ENCODE data around the gene RHO. TPM values are rescaled to one million over a fixed set of nuclear protein-coding genes. Genes with fewer than 3 reads are reported as not detected.
"Not testable (repeated sequence)": the region's sequence is repeated elsewhere in the genome, so short reads cannot be mapped to it uniquely, and the experiment has no call there.

RHO gene
- total RNA-seq, 2 experiments from 2014 or later, result not detected

GRCh38 chr3:129515821-129516432 is 12.5 kb upstream of the RHO start:
- H3K27me3 Mint-ChIP-seq (ENCODE audit: low read depth); DNase-seq; H3K27ac Mint-ChIP-seq; H3K4me1 Mint-ChIP-seq (ENCODE audit: low read depth); intact Hi-C loops (cut with micrococcal nuclease); CTCF ChIA-PET; H3K9me3 Mint-ChIP-seq; H3K4me3 Mint-ChIP-seq; H3K36me3 Mint-ChIP-seq (ENCODE audit: low read depth): not testable (repeated sequence)

GRCh38 chr3:129517516-129517915 is 10.9 kb upstream of the RHO start:
- H3K4me3 Mint-ChIP-seq, result no peak overlapping the region
- no peaks in the 10 kb centered on the region for H3K9me3 Mint-ChIP-seq
- intact Hi-C loops (cut with micrococcal nuclease), result no loop called here
- no peak for DNase-seq
- H3K27ac Mint-ChIP-seq, result no peak overlapping the region
- H3K4me1 Mint-ChIP-seq (ENCODE audit: low read depth), result no peaks in the 10 kb centered on the region
- peaks cover 9% of the 10 kb centered on the region for H3K36me3 Mint-ChIP-seq (ENCODE audit: low read depth)
- CTCF ChIA-PET, result no interaction called here
- H3K27me3 Mint-ChIP-seq (ENCODE audit: low read depth), result no peaks in the 10 kb centered on the region

GRCh38 chr3:129518038-129518561 is 10.3 kb upstream of the RHO start:
- intact Hi-C loops (cut with micrococcal nuclease), result no loop called here
- no peak overlapping the region for H3K27ac Mint-ChIP-seq
- CTCF ChIA-PET, result no interaction called here

DNA sequence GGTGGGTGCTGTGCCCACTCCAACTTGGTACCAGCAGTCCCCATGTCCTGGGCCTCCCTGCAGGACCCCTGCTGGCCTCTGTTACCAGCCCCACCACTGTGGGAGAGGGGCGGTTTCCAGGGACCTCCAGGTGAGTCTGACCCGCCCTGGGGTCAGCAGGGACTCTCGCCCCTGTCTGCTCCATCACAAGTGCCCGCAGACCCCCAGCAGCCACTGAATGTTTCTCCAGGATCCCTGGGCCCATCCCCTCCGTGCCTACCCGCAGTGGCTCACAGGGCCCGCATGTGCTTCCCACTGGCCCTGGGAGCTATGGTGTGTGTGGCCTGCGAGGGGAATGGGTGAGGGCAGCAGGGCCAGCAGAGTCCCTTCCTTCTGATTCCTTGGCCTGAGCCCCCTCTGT is 9.9 kb upstream of the RHO start:
- Mint-ChIP-seq H3K36me3 (ENCODE audit: low read depth) (peaks cover 9% of the 10 kb centered on the region), H3K9me3 (no peaks in the 10 kb centered on the region), H3K4me3 (no peak overlapping the region), H3K27ac (no peak overlapping the region), H3K4me1 (ENCODE audit: low read depth) (no peaks in the 10 kb centered on the region), H3K27me3 (ENCODE audit: low read depth) (no peaks in the 10 kb centered on the region)
- no peak for DNase-seq
- intact Hi-C loops (cut with micrococcal nuclease), result no loop called here
- CTCF ChIA-PET, result interaction anchor here (0.6 kb wide), 1 partner anchor 78 kb away, joined by 3 read pairs; no protein-coding TSS in a partner anchor

More at GRCh38 chr3:129518038-129518561, 10.3 kb upstream of the RHO start:
- no peaks in the 10 kb centered on the region for H3K27me3 Mint-ChIP-seq (ENCODE audit: low read depth)
- no peaks in the 10 kb centered on the region for H3K4me1 Mint-ChIP-seq (ENCODE audit: low read depth)
- DNase-seq, result no peak
- no peaks in the 10 kb centered on the region for H3K9me3 Mint-ChIP-seq
- no peak overlapping the region for H3K4me3 Mint-ChIP-seq
- peaks cover 9% of the 10 kb centered on the region for H3K36me3 Mint-ChIP-seq (ENCODE audit: low read depth)

DNA sequence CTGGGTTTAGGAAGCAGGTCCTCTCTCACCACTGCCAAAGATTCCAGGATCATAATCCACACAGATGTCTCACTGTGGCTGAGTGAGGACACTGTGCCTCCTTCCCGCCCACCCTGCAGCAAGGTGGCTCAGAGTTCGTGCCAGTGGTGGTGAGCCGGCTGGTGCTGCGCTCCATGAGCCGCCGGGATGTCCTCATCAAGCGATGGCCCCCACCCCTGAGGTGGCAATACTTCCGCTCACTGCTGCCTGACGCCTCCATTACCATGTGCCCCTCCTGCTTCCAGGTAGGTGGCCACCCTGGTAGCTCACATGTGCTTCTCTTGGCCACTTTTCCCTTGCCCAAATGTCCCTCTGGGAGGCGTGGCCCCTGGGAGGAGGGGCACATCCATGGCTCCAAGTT is 9.0 kb upstream of the RHO start:
- no peak overlapping the region for H3K27ac Mint-ChIP-seq
- no peaks in the 10 kb centered on the region for H3K9me3 Mint-ChIP-seq
- no peak for DNase-seq
- intact Hi-C loops (cut with micrococcal nuclease), result no loop called here
- no peak overlapping the region for H3K4me3 Mint-ChIP-seq
- peaks cover 9% of the 10 kb centered on the region for H3K36me3 Mint-ChIP-seq (ENCODE audit: low read depth)
- CTCF ChIA-PET, result no interaction called here
- no peaks in the 10 kb centered on the region for H3K27me3 Mint-ChIP-seq (ENCODE audit: low read depth)
- H3K4me1 Mint-ChIP-seq (ENCODE audit: low read depth), result no peaks in the 10 kb centered on the region

DNA sequence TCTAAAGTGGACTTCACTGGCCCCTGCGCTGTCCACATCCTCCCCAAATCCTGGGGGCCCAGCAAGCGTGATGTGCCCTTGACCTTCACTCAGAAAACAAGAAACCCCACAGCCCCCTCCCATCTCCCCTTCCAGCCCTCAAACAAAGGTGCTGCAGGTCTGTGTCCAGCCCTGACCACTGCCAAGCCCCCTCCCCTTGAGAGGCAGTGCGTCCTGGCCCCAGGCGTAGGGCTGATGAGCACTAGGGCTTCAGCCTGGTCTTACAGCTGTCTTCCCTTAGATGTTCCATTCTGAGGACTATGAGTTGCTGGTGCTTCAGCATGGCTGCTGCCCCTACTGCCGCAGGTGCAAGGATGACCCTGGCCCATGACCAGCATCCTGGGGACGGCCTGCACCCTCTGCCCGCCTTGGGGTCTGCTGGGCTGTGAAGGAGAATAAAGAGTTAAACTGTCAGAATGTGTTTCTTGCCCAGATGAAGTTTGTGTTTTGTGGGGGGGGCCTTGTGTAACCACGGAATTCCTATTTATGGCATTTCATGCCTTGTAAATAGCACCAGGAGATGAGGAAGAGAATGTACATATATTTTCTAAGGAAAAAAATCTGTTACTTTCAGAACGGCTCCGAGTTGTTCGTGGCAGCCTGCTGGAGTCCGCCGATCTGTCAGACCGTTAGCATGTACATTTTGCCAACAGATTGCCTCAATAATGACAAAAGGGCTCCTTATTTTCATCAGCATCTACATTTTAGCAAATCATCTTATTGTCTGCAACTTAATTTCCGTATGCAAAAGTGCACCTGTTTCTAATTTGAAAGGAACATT is 8.3 kb upstream of the RHO start:
- no peak for DNase-seq
- H3K9me3 Mint-ChIP-seq, result no peaks in the 10 kb centered on the region
- H3K27me3 Mint-ChIP-seq (ENCODE audit: low read depth), result no peaks in the 10 kb centered on the region
- no peak overlapping the region for H3K27ac Mint-ChIP-seq
- intact Hi-C loops (cut with micrococcal nuclease), result no loop called here
- H3K4me1 Mint-ChIP-seq (ENCODE audit: low read depth), result no peaks in the 10 kb centered on the region
- H3K36me3 Mint-ChIP-seq (ENCODE audit: low read depth), result peaks cover 9% of the 10 kb centered on the region
- CTCF ChIA-PET, result no interaction called here
- no peak overlapping the region for H3K4me3 Mint-ChIP-seq

DNA sequence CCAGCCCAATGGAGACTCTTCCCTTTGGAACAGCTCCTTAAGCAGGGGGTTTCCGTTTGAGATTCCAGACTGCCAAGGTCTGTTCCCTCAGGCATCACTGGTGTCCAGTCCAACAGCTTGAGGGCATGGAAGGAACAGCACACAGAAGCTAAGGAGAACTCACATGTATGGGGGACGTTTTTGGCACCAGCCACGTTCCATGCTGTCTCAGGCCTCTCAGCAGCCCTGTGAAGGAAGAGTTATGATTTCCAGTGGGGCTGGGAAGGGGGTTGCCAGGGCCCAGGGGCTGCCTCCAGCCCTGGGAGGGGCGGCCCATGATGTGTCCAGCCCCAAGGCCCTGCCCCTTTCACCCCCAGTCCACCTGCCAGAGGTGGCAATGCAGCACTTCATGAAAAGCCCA is 7.5 kb upstream of the RHO start:
- no peaks in the 10 kb centered on the region for H3K4me1 Mint-ChIP-seq (ENCODE audit: low read depth)
- H3K9me3 Mint-ChIP-seq, result no peaks in the 10 kb centered on the region
- H3K27ac Mint-ChIP-seq, result no peak overlapping the region
- no peak overlapping the region for H3K4me3 Mint-ChIP-seq
- peaks cover 7% of the 10 kb centered on the region for H3K36me3 Mint-ChIP-seq (ENCODE audit: low read depth)
- CTCF ChIA-PET, result no interaction called here
- DNase-seq, result no peak
- H3K27me3 Mint-ChIP-seq (ENCODE audit: low read depth), result no peaks in the 10 kb centered on the region
- intact Hi-C loops (cut with micrococcal nuclease), result no loop called here

DNA sequence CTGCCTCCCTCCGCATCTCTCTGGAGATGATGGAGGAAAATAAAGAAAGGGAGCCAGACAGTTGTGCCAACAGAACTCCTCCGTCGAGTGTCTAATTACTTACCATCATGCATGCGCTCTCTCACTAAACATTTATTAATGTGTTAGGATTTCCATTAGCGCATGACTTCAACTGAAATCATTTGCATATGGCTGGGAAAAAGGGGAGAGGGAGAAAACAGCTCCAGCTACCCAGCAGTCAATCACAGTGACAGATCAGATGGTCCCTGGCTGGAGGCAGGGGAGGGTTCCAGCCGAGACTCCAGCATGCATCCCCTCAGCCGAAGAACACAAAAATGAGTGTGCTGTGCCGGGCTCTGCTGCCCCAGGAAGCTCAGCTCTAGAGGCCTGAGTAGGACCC is 6.8 kb upstream of the RHO start:
- no peak overlapping the region for H3K27ac Mint-ChIP-seq
- H3K27me3 Mint-ChIP-seq (ENCODE audit: low read depth), result no peaks in the 10 kb centered on the region
- no peak overlapping the region for H3K4me3 Mint-ChIP-seq
- CTCF ChIA-PET, result interaction anchor here (0.7 kb wide), 1 partner anchor 105 kb away, joined by 3 read pairs; no protein-coding TSS in a partner anchor
- no peak for DNase-seq
- H3K9me3 Mint-ChIP-seq, result no peaks in the 10 kb centered on the region
- intact Hi-C loops (cut with micrococcal nuclease), result no loop called here
- no peaks in the 10 kb centered on the region for H3K4me1 Mint-ChIP-seq (ENCODE audit: low read depth)
- H3K36me3 Mint-ChIP-seq (ENCODE audit: low read depth), result peaks cover 3% of the 10 kb centered on the region

- H3K4me1 Mint-ChIP-seq (ENCODE audit: low read depth), result no peaks in the 10 kb centered on the region
- H3K27ac Mint-ChIP-seq, result no peak overlapping the region
- H3K36me3 Mint-ChIP-seq (ENCODE audit: low read depth), result no peaks in the 10 kb centered on the region
- no peaks in the 10 kb centered on the region for H3K9me3 Mint-ChIP-seq
- H3K27me3 Mint-ChIP-seq (ENCODE audit: low read depth), result no peaks in the 10 kb centered on the region
- CTCF ChIA-PET, result no interaction called here
- no peak overlapping the region for H3K4me3 Mint-ChIP-seq
- DNase-seq, result no peak
- intact Hi-C loops (cut with micrococcal nuclease), result no loop called here
Observed at GRCh38 chr3:129522953-129523352, 5.5 kb upstream of the RHO start.

DNA sequence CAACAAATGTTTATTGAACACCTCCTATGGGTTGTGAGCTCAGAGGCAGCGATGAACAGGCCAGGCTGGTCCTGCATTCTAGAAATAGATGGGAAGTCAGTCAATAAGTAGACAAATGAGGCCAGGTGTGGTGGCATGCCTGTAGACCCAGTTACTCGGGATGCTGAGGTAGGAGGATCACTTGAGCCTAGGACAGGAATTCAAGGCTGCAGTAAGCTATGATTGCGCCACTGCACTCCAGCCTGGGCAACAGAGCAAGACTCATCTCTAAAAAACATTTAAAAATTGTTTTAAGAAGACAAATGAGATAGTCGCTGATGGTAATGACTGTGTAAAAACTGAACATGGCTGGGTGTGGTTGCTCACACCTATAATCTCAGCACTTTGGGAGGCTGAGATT is 4.4 kb upstream of the RHO start:
- H3K36me3 Mint-ChIP-seq (ENCODE audit: low read depth), result no peaks in the 10 kb centered on the region
- H3K4me1 Mint-ChIP-seq (ENCODE audit: low read depth), result no peaks in the 10 kb centered on the region
- no peak overlapping the region for H3K4me3 Mint-ChIP-seq
- H3K27me3 Mint-ChIP-seq (ENCODE audit: low read depth), result no peaks in the 10 kb centered on the region
- intact Hi-C loops (cut with micrococcal nuclease), result no loop called here
- CTCF ChIA-PET, result no interaction called here
- no peak for DNase-seq
- no peaks in the 10 kb centered on the region for H3K9me3 Mint-ChIP-seq
- H3K27ac Mint-ChIP-seq, result no peak overlapping the region

GRCh38 chr3:129525341-129525968 is 3.0 kb upstream of the RHO start:
- Mint-ChIP-seq H3K27ac (no peak overlapping the region), H3K4me1 (ENCODE audit: low read depth) (no peaks in the 10 kb centered on the region), H3K36me3 (ENCODE audit: low read depth) (no peaks in the 10 kb centered on the region), H3K4me3 (no peak overlapping the region), H3K27me3 (ENCODE audit: low read depth) (no peaks in the 10 kb centered on the region), H3K9me3 (no peaks in the 10 kb centered on the region)
- CTCF ChIA-PET, result interaction anchor here (1.2 kb wide), 1 partner anchor 148 kb away, joined by 3 read pairs; no protein-coding TSS in a partner anchor
- intact Hi-C loops (cut with micrococcal nuclease), result no loop called here
- DNase-seq, result peak; percentile 27

GRCh38 chr3:129526121-129526900 is 2.1 kb upstream of the RHO start:
- Mint-ChIP-seq H3K9me3 (no peaks in the 10 kb centered on the region), H3K27me3 (ENCODE audit: low read depth) (no peaks in the 10 kb centered on the region), H3K4me3 (no peak overlapping the region), H3K4me1 (ENCODE audit: low read depth) (no peaks in the 10 kb centered on the region), H3K27ac (no peak overlapping the region), H3K36me3 (ENCODE audit: low read depth) (no peaks in the 10 kb centered on the region)
- CTCF ChIA-PET, result interaction anchor here (1.2 kb wide), 1 partner anchor 148 kb away, joined by 3 read pairs; no protein-coding TSS in a partner anchor
- no peak for DNase-seq
- intact Hi-C loops (cut with micrococcal nuclease), result no loop called here
